Neural progenitor cell (in vitro differentiated cells): ENCODE data around the gene ASB15. TPM values are rescaled to one million over a fixed set of nuclear protein-coding genes. Genes with fewer than 3 reads are reported as not detected.

Experiments
- DNase-seq: peaks from one replicate; pipeline ENCODE4 v3.0.0-alpha.2; 2016; ENCODE audit warnings: low spot score
- H2AFZ ChIP-seq: fragments of 200-600 bp; sonication (generic); replicated peaks from 2 replicates; pipeline ENCODE4 v1.6.1; 2016; ENCODE audit warnings: antibody characterized with exemption
- H3F3A ChIP-seq: fragments of 200-600 bp; sonication (generic); 2 replicates; pipeline ENCODE4 v1.6.1; 2016; ENCODE audit warnings: antibody characterized with exemption, low read depth
- H3K27ac ChIP-seq: fragments of 200-600 bp; sonication (generic); 2 replicates; pipeline ENCODE4 v1.5.1; 2016; ENCODE audit warnings: mild to moderate bottlenecking
- H3K27me3 ChIP-seq: fragments of 200-600 bp; sonication (generic); 2 replicates; pipeline ENCODE4 v1.6.1; 2016; ENCODE audit warnings: mild to moderate bottlenecking, moderate library complexity
- H3K36me3 ChIP-seq: fragments of 200-600 bp; sonication (generic); 2 replicates; pipeline ENCODE4 v1.5.1; 2016
- H3K4me1 ChIP-seq: fragments of 200-600 bp; sonication (generic); 2 replicates; pipeline ENCODE4 v1.6.1; 2016; ENCODE audit warnings: mixed run types
- H3K4me2 ChIP-seq: fragments of 200-600 bp; sonication (generic); 2 replicates; pipeline ENCODE4 v1.6.1; 2016
- H3K4me3 ChIP-seq: fragments of 200-600 bp; sonication (generic); 2 replicates; pipeline ENCODE4 v1.5.1; 2016
- H3K79me2 ChIP-seq: fragments of 200-600 bp; sonication (generic); 2 replicates; pipeline ENCODE4 v1.6.1; 2016; ENCODE audit warnings: low read depth
- H3K9ac ChIP-seq: fragments of 200-600 bp; sonication (generic); 2 replicates; pipeline ENCODE4 v1.6.1; 2016
- H3K9me3 ChIP-seq: fragments of 200-600 bp; sonication (generic); 2 replicates; pipeline ENCODE4 v1.5.1; 2016; ENCODE audit warnings: low read depth
- H4K20me1 ChIP-seq: fragments of 200-600 bp; sonication (generic); 2 replicates; pipeline ENCODE4 v1.6.1; 2016; ENCODE audit warnings: low read depth
- H3K27ac Mint-ChIP-seq: 3 replicates; pipeline ENCODE4 v1.8.0; 2021; ENCODE audit warnings: mixed read lengths
- H3K27me3 Mint-ChIP-seq: 2 replicates; pipeline ENCODE4 v1.8.0; 2022; ENCODE audit warnings: low read depth, mild to moderate bottlenecking, inconsistent platforms, moderate library complexity, mixed read lengths; ENCODE audit not compliant: insufficient read depth
- H3K36me3 Mint-ChIP-seq: 3 replicates; pipeline ENCODE4 v1.8.0; 2021; ENCODE audit warnings: mixed read lengths
- H3K4me1 Mint-ChIP-seq: 3 replicates; pipeline ENCODE4 v1.8.0; 2021; ENCODE audit warnings: mixed read lengths
- H3K4me3 Mint-ChIP-seq: 3 replicates; pipeline ENCODE4 v1.8.0; 2021; ENCODE audit warnings: mild to moderate bottlenecking, moderate library complexity, mixed read lengths
- H3K9me3 Mint-ChIP-seq: 3 replicates; pipeline ENCODE4 v1.8.0; 2020; ENCODE audit warnings: mixed read lengths
- CTCF ChIP-seq: fragments of 200-600 bp; sonication (generic); IDR thresholded peaks from 2 replicates; pipeline ENCODE4 v1.5.1; 2017; ENCODE audit warnings: antibody characterized with exemption, mild to moderate bottlenecking
- EZH2 ChIP-seq: fragments of 200-600 bp; sonication (generic); IDR thresholded peaks from 2 replicates; pipeline ENCODE4 v1.6.1; 2017; ENCODE audit warnings: antibody characterized with exemption, mild to moderate bottlenecking, moderate library complexity
- EZH2phosphoT487 ChIP-seq: fragments of 200-600 bp; sonication (generic); IDR thresholded peaks from 2 replicates; pipeline ENCODE4 v1.6.1; 2017; ENCODE audit warnings: antibody characterized with exemption
- total RNA-seq: library from RNA; depleted of rRNA; stranded (reverse); fragments of >200 nt; gene quantifications from 2 replicates; pipeline ENCODE4 v1.2.3, GENCODE V29; 2015; ENCODE audit warnings: low replicate concordance

Gene ASB15
- total RNA-seq, 1 donor from 2014 or later: not detected

DNA sequence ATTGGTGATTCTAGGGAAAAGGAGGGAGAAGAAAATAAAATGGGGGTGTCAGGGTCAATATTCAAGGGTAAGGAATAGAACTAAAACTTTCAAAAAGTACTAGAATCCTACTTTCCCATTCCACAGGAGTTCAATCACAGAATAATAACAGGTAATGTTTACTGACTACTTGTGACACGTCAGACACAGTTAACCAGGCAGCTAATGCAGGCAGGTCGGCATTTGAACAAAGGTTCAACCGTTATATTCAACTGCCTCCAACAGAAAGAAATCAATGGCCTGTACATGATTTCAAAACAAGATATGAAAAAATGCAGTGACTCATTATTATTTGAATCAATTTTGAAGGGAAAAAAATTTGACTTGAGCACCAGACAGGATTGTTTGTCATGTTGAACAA is 3.1 kb downstream of the ASB15 start:
- Mint-ChIP-seq H3K27ac (no peak overlapping the region), H3K9me3 (no peaks in the 10 kb centered on the region), H3K36me3 (no peaks in the 10 kb centered on the region), H3K27me3 (no peaks in the 10 kb centered on the region), H3K4me3 (no peak overlapping the region), H3K4me1 (peaks cover 8% of the 10 kb centered on the region)
- Histone ChIP-seq H3K27me3 (no peaks in the 10 kb centered on the region), H3K9me3 (no peaks in the 10 kb centered on the region), H3K27ac (no peak overlapping the region), H4K20me1 (no peaks in the 10 kb centered on the region), H3K36me3 (no peaks in the 10 kb centered on the region), H3K4me1 (peaks cover 14% of the 10 kb centered on the region), H3K4me3 (no peak overlapping the region), H3K9ac (no peak overlapping the region), H2AFZ (no peak overlapping the region), H3F3A (no peaks in the 10 kb centered on the region), H3K4me2 (no peak overlapping the region), H3K79me2 (no peaks in the 10 kb centered on the region)
- TF ChIP-seq EZH2 (no peak), EZH2phosphoT487 (no peak), CTCF (no peak)
- DNase-seq: no peak

GRCh38 chr7:123607423-123607975 is 5.9 kb downstream of the ASB15 start:
- TF ChIP-seq EZH2: no peak
- TF ChIP-seq CTCF: no peak
- TF ChIP-seq EZH2phosphoT487: no peak
- no peaks in the 10 kb centered on the region for H3K36me3 ChIP-seq
- Mint-ChIP-seq H3K9me3 (no peaks in the 10 kb centered on the region), H3K4me1 (peaks cover 2% of the 10 kb centered on the region), H3K4me3 (no peak overlapping the region), H3K36me3 (no peaks in the 10 kb centered on the region), H3K27me3 (no peaks in the 10 kb centered on the region), H3K27ac (no peak overlapping the region)
- no peaks in the 10 kb centered on the region for H3K27me3 ChIP-seq
- H3K4me3 ChIP-seq: no peak overlapping the region
- H4K20me1 ChIP-seq: no peaks in the 10 kb centered on the region
- no peaks in the 10 kb centered on the region for H3F3A ChIP-seq
- H3K9me3 ChIP-seq: no peaks in the 10 kb centered on the region
- no peak for DNase-seq
- H3K9ac ChIP-seq: no peak overlapping the region
- H3K27ac ChIP-seq: no peak overlapping the region
- no peak overlapping the region for H3K4me2 ChIP-seq
- H2AFZ ChIP-seq: no peak overlapping the region
- H3K79me2 ChIP-seq: no peaks in the 10 kb centered on the region
- no peaks in the 10 kb centered on the region for H3K4me1 ChIP-seq

- Mint-ChIP-seq H3K4me3 (no peak overlapping the region), H3K9me3 (no peaks in the 10 kb centered on the region), H3K36me3 (no peaks in the 10 kb centered on the region), H3K4me1 (peaks cover 2% of the 10 kb centered on the region), H3K27me3 (no peaks in the 10 kb centered on the region), H3K27ac (no peak overlapping the region)
- Histone ChIP-seq H3F3A (no peaks in the 10 kb centered on the region), H4K20me1 (no peaks in the 10 kb centered on the region), H3K9ac (no peak overlapping the region), H3K4me2 (no peak overlapping the region), H2AFZ (no peak overlapping the region), H3K27ac (no peak overlapping the region), H3K4me1 (no peaks in the 10 kb centered on the region), H3K4me3 (no peak overlapping the region), H3K27me3 (no peaks in the 10 kb centered on the region), H3K79me2 (no peaks in the 10 kb centered on the region), H3K9me3 (no peaks in the 10 kb centered on the region), H3K36me3 (no peaks in the 10 kb centered on the region)
- no peak for DNase-seq
- TF ChIP-seq CTCF (no peak), EZH2phosphoT487 (no peak), EZH2 (no peak)
Measured at GRCh38 chr7:123608991-123609882, 7.6 kb downstream of the ASB15 start.
